Ectodermal cell (in vitro differentiated cells): ENCODE data around the gene PTPRS.
"Not testable (repeated sequence)": the region's sequence is repeated elsewhere in the genome, so short reads cannot be mapped to it uniquely, and the experiment has no call there.

Experiments used
- H3K27ac ChIP-seq: 2 replicates; pipeline ENCODE4 v1.7.0; 2013; ENCODE audit warnings: mild to moderate bottlenecking, low read depth, low read length; ENCODE audit not compliant: insufficient read depth, poor library complexity, severe bottlenecking
- H3K27me3 ChIP-seq: 2 replicates; pipeline ENCODE4 v1.7.0; 2013; ENCODE audit warnings: mild to moderate bottlenecking, low read length; ENCODE audit not compliant: insufficient read depth, control insufficient read depth, poor library complexity, severe bottlenecking
- H3K36me3 ChIP-seq: one replicate; pipeline ENCODE4 v1.7.0; 2013; ENCODE audit warnings: low read length; ENCODE audit not compliant: control insufficient read depth, insufficient read depth
- H3K4me1 ChIP-seq: one replicate; pipeline ENCODE4 v1.7.0; 2013; ENCODE audit warnings: low read length; ENCODE audit not compliant: control insufficient read depth, insufficient read depth
- H3K4me3 ChIP-seq: 2 replicates; pipeline ENCODE4 v1.7.0; 2013; ENCODE audit warnings: low read depth, low read length, control low read depth; ENCODE audit not compliant: insufficient read depth
- H3K9me3 ChIP-seq: 2 replicates; pipeline ENCODE4 v1.7.0; 2013; ENCODE audit warnings: mild to moderate bottlenecking, low read length, moderate library complexity; ENCODE audit not compliant: control insufficient read depth
- WGBS, 2 experiments: methylation state at CpG; one replicate each; pipeline ENCODE4 v1.1.7; 2013; ENCODE audit warnings: missing lambda C conversion rate in 2 of 2; 5-methylcytosine and 5-hydroxymethylcytosine counted together

Gene PTPRS

GRCh38 chr19:5367530-5368133 lies 27.0 kb upstream of the PTPRS start:
- Histone ChIP-seq H3K4me3 (no peak overlapping the region), H3K36me3 (no peaks in the 10 kb centered on the region), H3K27ac (no peak overlapping the region), H3K4me1 (no peaks in the 10 kb centered on the region), H3K27me3 (no peaks in the 10 kb centered on the region), H3K9me3 (no peaks in the 10 kb centered on the region)
- 82 to 84% methylated on average over 5 of the region's 5 CpGs for WGBS, 2 experiments

GRCh38 chr19:5365905-5366304 lies 25.3 kb upstream of the PTPRS start:
- Histone ChIP-seq H3K4me3 (no peak overlapping the region), H3K9me3 (no peaks in the 10 kb centered on the region), H3K27ac (no peak overlapping the region), H3K36me3 (no peaks in the 10 kb centered on the region), H3K4me1 (no peaks in the 10 kb centered on the region), H3K27me3 (no peaks in the 10 kb centered on the region)
- WGBS, 2 experiments: 93 to 94% methylated on average over 5 to 6 of the region's 6 CpGs

- Histone ChIP-seq H3K4me1 (no peaks in the 10 kb centered on the region), H3K27me3 (no peaks in the 10 kb centered on the region), H3K27ac (no peak overlapping the region), H3K36me3 (no peaks in the 10 kb centered on the region), H3K9me3 (no peaks in the 10 kb centered on the region), H3K4me3 (no peak overlapping the region)
- WGBS, 2 experiments: 29 to 36% methylated on average over 7 of the region's 7 CpGs
Observed at GRCh38 chr19:5364674-5365073, 24.1 kb upstream of the PTPRS start.

- H3K36me3 ChIP-seq, H3K9me3 ChIP-seq, H3K27me3 ChIP-seq, H3K27ac ChIP-seq, H3K4me3 ChIP-seq, H3K4me1 ChIP-seq: not testable (repeated sequence)
- 92 to 94% methylated on average over 9 of the region's 9 CpGs for WGBS, 2 experiments
Observed at GRCh38 chr19:5361839-5362238, 21.2 kb upstream of the PTPRS start.

- Histone ChIP-seq H3K4me3 (no peak overlapping the region), H3K4me1 (no peaks in the 10 kb centered on the region), H3K36me3 (no peaks in the 10 kb centered on the region), H3K9me3 (no peaks in the 10 kb centered on the region), H3K27ac (no peak overlapping the region), H3K27me3 (no peaks in the 10 kb centered on the region)
- 87 to 95% methylated on average over 4 of the region's 4 CpGs for WGBS, 2 experiments
Observed at GRCh38 chr19:5361407-5361806, 20.8 kb upstream of the PTPRS start.

GRCh38 chr19:5360003-5360780 lies 19.6 kb upstream of the PTPRS start:
- H3K4me1 ChIP-seq: no peaks in the 10 kb centered on the region
- H3K36me3 ChIP-seq: no peaks in the 10 kb centered on the region
- no peak overlapping the region for H3K27ac ChIP-seq
- no peak overlapping the region for H3K4me3 ChIP-seq
- no peaks in the 10 kb centered on the region for H3K9me3 ChIP-seq
- no peaks in the 10 kb centered on the region for H3K27me3 ChIP-seq
- WGBS, 2 experiments: 72 to 78% methylated on average over 9 of the region's 9 CpGs

- no peaks in the 10 kb centered on the region for H3K4me1 ChIP-seq
- no peak overlapping the region for H3K27ac ChIP-seq
- H3K9me3 ChIP-seq: no peaks in the 10 kb centered on the region
- no peaks in the 10 kb centered on the region for H3K27me3 ChIP-seq
- H3K36me3 ChIP-seq: no peaks in the 10 kb centered on the region
- WGBS, 2 experiments: 71% methylated on average over 9 of the region's 9 CpGs
- no peak overlapping the region for H3K4me3 ChIP-seq
Observed at GRCh38 chr19:5358173-5358800, 17.7 kb upstream of the PTPRS start.

GRCh38 chr19:5357584-5357983 lies 17.0 kb upstream of the PTPRS start:
- H3K36me3 ChIP-seq: no peaks in the 10 kb centered on the region
- no peaks in the 10 kb centered on the region for H3K27me3 ChIP-seq
- H3K9me3 ChIP-seq: no peaks in the 10 kb centered on the region
- no peak overlapping the region for H3K27ac ChIP-seq
- H3K4me1 ChIP-seq: no peaks in the 10 kb centered on the region
- H3K4me3 ChIP-seq: no peak overlapping the region
- 87% methylated on average over 4 of the region's 4 CpGs for WGBS, 2 experiments

GRCh38 chr19:5356918-5357317 lies 16.3 kb upstream of the PTPRS start:
- WGBS, 2 experiments: 77 to 78% methylated on average over 13 of the region's 13 CpGs
- no peaks in the 10 kb centered on the region for H3K9me3 ChIP-seq
- H3K4me1 ChIP-seq: no peaks in the 10 kb centered on the region
- H3K4me3 ChIP-seq: no peak overlapping the region
- no peaks in the 10 kb centered on the region for H3K27me3 ChIP-seq
- no peaks in the 10 kb centered on the region for H3K36me3 ChIP-seq
- no peak overlapping the region for H3K27ac ChIP-seq

GRCh38 chr19:5356428-5356827 lies 15.8 kb upstream of the PTPRS start:
- no peaks in the 10 kb centered on the region for H3K9me3 ChIP-seq
- no peaks in the 10 kb centered on the region for H3K4me1 ChIP-seq
- H3K36me3 ChIP-seq: no peaks in the 10 kb centered on the region
- no peaks in the 10 kb centered on the region for H3K27me3 ChIP-seq
- H3K4me3 ChIP-seq: no peak overlapping the region
- no peak overlapping the region for H3K27ac ChIP-seq
- 87 to 92% methylated on average over 5 of the region's 5 CpGs for WGBS, 2 experiments
